ENCODE measurements around the gene COPS9.

DNA sequence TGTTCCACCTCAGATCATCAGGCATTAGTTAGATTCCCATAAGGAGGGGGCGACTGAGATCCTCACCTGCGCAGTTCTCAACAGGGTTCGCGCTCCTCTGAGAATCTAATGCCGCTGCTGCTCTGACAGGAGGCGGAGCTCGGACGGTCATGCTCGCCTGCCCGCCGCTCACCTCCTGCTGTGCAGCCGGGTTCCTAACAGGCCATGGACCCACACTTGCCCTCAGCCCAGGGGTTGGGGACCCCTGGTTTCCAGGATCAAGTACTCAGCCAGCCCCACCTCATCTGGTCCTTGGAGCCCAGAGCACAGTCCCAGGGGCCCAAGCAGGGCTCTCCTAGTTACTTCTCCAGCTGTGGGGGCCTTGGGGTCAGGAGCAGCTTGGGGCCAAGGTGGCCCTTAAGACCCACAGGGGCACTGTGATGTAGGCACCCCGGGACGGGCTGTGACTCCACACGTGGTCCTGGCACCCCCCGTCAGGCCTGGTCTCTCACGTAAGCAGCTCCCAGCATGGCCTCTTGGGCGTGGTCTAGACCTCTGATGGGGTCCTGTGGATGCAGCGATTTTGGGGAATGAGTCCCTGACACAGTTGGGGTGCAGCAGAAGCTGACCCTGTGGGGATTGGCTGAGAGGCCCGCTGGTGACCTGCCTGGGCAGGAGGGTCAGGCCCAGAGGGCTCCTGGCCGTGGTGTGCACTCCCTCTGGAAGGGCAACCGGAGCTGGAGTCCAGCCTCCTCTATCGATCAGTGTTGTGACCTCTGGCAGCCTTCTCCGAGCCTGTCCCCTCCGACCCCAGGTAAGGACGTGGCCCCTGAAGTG lies 32.6 kb upstream of the COPS9 start:
- no peak for TF ChIP-seq POLR2A (IDR thresholded peaks at IDR 0.05)
- TF ChIP-seq, protein P1, sequence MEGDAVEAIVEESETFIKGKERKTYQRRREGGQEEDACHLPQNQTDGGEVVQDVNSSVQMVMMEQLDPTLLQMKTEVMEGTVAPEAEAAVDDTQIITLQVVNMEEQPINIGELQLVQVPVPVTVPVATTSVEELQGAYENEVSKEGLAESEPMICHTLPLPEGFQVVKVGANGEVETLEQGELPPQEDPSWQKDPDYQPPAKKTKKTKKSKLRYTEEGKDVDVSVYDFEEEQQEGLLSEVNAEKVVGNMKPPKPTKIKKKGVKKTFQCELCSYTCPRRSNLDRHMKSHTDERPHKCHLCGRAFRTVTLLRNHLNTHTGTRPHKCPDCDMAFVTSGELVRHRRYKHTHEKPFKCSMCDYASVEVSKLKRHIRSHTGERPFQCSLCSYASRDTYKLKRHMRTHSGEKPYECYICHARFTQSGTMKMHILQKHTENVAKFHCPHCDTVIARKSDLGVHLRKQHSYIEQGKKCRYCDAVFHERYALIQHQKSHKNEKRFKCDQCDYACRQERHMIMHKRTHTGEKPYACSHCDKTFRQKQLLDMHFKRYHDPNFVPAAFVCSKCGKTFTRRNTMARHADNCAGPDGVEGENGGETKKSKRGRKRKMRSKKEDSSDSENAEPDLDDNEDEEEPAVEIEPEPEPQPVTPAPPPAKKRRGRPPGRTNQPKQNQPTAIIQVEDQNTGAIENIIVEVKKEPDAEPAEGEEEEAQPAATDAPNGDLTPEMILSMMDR (IDR thresholded peaks at IDR 0.05): no peak
